ENCODE data around the gene NDUFAF8.

The NDUFAF8 gene

DNA sequence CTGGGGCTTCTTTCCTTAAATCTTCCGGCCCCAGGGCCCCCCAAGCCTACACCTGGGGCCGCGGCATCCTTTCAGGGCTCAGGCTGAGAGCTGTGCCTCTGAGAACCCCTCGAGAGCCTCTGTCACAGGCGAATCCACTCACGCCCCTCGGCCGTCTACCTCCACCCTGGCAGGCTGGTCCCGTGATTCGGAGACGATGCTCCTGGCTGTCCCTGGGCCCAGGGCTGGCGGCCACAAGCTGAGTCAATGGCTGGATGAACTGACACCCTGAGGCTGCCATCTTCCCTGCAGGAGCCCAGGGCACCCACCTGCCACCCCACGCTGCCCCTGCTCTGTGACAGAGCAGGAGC is 4.6 kb upstream of the NDUFAF8 start:
- Histone ChIP-seq H3K4me3 (ENCODE audit: low read depth, low read length) (no peak overlapping the region), H3K36me3 (no peaks in the 10 kb centered on the region; the same call in 1 of the 2 replicates), H3K4me1 (no peaks in the 10 kb centered on the region), H3K27me3 (no peaks in the 10 kb centered on the region), H3K9me3 (no peaks in the 10 kb centered on the region)
- no peak for DNase-seq
- TF ChIP-seq, protein P1, sequence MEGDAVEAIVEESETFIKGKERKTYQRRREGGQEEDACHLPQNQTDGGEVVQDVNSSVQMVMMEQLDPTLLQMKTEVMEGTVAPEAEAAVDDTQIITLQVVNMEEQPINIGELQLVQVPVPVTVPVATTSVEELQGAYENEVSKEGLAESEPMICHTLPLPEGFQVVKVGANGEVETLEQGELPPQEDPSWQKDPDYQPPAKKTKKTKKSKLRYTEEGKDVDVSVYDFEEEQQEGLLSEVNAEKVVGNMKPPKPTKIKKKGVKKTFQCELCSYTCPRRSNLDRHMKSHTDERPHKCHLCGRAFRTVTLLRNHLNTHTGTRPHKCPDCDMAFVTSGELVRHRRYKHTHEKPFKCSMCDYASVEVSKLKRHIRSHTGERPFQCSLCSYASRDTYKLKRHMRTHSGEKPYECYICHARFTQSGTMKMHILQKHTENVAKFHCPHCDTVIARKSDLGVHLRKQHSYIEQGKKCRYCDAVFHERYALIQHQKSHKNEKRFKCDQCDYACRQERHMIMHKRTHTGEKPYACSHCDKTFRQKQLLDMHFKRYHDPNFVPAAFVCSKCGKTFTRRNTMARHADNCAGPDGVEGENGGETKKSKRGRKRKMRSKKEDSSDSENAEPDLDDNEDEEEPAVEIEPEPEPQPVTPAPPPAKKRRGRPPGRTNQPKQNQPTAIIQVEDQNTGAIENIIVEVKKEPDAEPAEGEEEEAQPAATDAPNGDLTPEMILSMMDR (IDR thresholded peaks at IDR 0.05; ENCODE audit: low read depth, low read length): no peak

DNA sequence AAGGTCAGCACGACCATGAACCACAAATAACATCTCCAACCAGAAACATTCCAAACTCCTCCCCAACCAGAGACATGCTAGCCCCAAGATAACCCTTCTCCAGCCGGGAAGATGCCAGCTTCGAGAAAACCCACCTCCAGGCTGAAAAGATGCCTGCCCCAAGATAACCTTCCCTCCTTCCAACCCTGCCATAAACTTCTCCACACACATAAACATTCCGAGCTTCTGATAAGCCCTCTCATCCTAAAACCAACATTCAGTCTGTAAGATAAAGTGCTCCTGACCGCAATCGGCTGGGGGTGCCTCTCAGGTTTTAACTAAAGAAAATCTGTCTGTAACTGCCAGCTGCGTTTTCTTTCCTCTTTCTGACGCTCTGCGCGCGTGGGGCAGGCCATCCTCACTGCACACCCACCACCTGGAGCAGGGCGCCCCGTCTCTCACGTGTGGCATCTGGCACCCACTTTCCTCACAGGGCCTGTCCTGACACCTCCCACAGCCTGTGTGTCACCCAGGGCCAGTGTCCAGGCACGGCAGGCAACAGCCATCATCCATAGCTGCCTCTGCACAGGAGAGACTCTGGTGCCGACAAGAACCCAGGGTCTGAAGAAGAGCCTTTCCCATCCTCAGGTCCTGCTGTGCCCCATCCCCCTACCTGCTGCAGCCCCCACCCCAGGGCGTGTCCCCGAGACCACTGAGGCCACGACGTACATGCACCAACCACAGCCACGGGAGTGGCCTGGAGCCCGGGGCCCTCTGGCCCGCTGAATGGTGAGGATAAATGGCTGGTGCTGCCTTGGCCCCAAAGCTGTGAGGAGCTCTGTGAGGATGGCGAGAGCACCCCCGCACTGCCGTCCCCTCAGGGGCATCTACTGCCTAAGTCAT is 3.9 kb upstream of the NDUFAF8 start:
- no peaks in the 10 kb centered on the region; the same call in 1 of the 2 replicates for H3K36me3 ChIP-seq
- H3K9me3 ChIP-seq: no peaks in the 10 kb centered on the region
- TF ChIP-seq, protein P1 (IDR thresholded peaks at IDR 0.05; ENCODE audit: low read depth, low read length): no peak
- no peak overlapping the region for H3K4me3 ChIP-seq (ENCODE audit: low read depth, low read length)
- H3K4me1 ChIP-seq: no peaks in the 10 kb centered on the region
- DNase-seq: no peak
- H3K27me3 ChIP-seq: no peaks in the 10 kb centered on the region

DNA sequence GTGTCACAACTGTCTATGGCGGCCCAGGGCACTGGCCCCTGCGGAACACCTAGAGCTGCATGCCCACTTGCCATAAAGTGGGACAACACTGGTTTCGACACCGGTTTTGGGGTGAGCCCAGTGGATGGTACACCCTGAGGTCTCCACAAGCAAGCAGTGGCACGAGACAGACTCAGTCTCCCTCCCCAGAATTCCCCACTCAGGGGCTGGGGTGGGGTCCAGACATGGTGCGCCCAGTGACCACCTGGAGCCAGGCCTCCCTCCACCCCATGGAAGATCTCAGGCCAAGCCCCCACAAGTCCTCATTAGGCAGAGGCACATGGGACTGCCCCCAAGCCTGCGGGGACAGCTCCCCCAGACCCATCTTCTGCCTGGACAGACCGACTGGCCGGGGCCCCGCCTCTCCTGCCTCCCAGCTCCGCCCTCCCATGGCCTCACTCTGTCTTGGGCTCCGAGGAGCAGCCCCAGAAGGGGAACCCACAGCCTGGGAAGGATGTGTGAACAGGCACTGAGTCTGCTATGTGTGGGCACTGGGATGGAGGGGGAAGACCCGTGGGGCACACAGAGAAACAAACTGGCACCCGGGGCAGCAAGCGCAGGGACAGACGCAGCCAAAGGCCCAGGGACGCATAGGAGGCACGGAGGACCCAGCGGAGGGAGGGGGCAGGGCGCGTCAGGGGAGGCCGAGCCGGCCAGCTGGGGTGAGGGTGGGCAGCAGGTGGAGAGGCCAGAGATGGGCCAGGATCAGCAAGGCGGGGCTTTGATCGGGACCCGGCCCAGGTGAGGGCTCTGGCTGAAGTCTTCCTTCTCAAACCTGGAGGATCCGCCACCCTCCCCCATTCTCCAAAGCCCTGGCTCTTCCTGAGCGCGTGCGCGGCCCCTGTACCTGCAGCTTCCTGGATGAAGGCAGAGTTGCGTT is 3.0 kb upstream of the NDUFAF8 start:
- H3K4me3 ChIP-seq (ENCODE audit: low read depth, low read length): no peak overlapping the region
- no peaks in the 10 kb centered on the region for H3K9me3 ChIP-seq
- TF ChIP-seq, protein P1 (IDR thresholded peaks at IDR 0.05; ENCODE audit: low read depth, low read length): no peak
- no peak for DNase-seq
- H3K36me3 ChIP-seq: peaks cover 5% of the 10 kb centered on the region
- H3K27me3 ChIP-seq: no peaks in the 10 kb centered on the region
- no peaks in the 10 kb centered on the region for H3K4me1 ChIP-seq

DNA sequence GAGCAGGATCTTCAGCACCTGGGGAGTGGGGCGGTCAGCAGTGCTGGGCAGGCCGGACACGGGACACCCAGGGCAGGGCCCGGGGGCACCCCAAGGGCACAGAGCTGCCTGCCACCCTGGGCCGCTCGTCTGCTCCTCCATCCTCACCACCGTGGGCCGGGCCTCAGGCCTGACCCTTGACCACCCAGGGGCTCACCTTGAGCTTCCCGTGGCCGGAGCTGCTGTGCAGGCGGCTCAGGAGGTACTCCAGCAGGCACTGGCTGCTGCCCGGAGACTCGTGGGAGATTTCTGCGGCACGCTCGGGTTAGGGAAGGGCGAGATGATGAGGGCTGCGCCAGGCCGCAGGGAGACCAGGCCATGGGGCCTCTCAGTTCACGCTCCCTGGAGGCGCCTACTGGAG is 2.3 kb upstream of the NDUFAF8 start:
- H3K27me3 ChIP-seq: no peaks in the 10 kb centered on the region
- peaks cover 10% of the 10 kb centered on the region for H3K36me3 ChIP-seq
- DNase-seq: no peak
- no peaks in the 10 kb centered on the region for H3K4me1 ChIP-seq
- H3K9me3 ChIP-seq: no peaks in the 10 kb centered on the region
- H3K4me3 ChIP-seq (ENCODE audit: low read depth, low read length): no peak overlapping the region
- TF ChIP-seq, protein P1 (IDR thresholded peaks at IDR 0.05; ENCODE audit: low read depth, low read length): no peak

DNA sequence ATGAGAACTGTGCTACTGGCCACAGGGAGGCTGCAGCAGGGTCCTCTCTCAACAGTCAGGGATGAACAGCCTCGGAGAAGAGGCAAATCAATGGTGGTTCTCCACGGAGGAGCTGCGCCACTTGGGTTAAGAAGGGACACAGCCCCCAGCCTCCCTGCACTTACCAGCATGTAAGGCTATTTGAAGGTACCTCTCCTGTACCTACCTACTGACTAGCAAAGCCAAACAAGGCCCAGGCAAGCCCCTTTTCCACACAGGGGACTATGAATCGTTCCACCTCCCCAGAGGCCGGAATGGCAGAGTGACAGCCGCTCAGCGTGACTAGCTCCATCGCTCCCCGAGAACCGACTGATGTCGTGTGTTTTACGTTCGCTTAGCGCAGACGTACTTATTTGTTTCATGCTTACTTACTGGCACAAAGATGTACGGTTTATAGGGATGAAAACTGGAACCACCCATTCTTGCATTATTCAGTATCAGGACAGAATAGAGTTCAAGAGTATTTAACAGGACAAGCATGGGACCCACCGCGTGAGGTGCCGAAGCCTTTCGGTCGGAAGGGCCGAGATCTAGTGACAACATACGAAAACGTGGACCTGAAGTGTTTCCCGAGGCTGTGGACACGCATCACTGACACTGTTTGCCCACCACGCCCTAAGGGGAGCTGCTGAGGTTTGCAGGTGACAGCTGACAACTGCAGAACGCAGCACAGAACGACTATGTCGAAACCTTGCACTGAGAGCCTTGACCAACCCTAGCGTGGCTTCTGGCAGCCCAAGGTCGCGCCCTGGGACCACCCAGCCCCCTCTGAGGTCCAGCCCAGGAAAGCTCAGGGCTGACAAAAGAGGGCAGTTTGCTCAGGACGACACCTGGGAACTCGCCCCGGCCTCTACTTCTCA is 1.3 kb upstream of the NDUFAF8 start:
- Histone ChIP-seq H3K27me3 (no peaks in the 10 kb centered on the region), H3K9me3 (no peaks in the 10 kb centered on the region), H3K4me3 (ENCODE audit: low read depth, low read length) (peak overlapping the region; percentile 86), H3K36me3 (peaks cover 13% of the 10 kb centered on the region), H3K4me1 (peaks cover 2% of the 10 kb centered on the region; the same call in 1 of the 2 replicates)
- DNase-seq: no peak
- TF ChIP-seq, protein P1 (IDR thresholded peaks at IDR 0.05; ENCODE audit: low read depth, low read length): no peak
